Measurements from ENCODE around the gene STXBP2.

The STXBP2 gene

DNA sequence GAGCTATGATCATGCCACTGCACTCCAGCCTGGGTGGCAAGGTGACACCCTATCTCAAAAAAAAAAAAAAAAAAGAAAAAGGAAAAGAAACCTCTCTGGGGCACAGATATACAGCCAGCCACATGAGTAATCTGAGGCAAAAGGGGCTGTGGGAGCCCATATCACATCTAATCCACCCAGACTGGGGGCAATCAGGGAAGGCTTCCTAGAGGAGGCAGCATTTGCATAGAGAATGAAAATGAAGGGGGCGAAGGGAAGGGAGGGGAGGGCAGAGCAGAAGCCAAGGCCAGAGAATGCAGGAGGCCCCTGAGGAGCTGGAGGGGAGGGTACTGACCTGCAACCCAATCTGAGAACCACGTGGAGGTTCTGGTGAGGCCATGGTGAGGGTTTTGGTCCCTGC lies 13.2 kb downstream of the STXBP2 start:
- DNase-seq (ENCODE audit: low read depth) = no peak

DNA sequence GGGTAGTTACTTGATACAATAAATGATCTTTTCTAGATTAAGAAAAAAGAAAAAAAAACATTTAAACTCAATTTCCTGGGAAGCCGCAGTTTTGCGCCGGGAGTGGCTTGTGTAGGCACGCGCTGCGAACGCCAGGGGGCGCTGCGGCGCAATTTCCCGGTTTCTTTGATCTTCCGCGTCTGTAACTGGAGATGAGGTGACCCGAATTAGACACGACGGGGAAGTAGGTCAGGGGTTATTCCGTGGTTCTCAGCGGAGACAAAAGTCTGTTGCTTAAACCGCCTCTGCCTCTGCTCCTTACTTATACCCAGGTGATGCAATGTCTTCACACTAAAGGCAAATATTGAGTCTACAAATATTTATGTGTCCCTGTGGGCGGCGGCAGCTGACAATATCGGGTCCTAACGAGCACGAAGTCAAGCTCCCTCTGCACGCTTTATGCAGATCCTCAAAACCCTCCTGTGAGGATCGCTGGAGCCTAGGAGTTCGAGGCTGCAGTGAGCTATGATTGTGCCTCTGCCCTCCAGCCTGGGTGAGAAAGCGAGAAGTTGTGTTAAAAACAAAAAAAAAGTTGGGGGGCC lies 15.2 kb downstream of the STXBP2 start:
- DNase-seq (ENCODE audit: low read depth) = peak; percentile 80

DNA sequence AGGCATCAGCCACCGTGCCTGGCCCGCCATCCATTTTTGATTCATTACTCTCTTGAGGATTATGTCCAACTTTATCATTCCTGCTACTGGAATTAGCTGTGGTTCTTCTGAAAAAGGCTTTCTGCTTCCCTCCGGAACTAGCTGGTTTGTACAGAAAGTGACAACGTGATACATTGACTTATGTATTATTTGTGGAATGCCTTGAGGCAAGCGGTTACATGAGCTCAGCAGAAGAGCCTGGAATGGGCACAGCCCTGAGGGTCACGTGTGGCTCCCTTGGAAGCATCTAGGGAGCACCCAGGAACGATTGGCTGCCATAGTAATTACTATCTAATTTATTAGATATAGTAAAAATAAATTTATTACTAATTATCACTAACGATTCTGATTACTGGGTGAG lies 17.5 kb downstream of the STXBP2 start:
- DNase-seq (ENCODE audit: low read depth) = no peak

DNA sequence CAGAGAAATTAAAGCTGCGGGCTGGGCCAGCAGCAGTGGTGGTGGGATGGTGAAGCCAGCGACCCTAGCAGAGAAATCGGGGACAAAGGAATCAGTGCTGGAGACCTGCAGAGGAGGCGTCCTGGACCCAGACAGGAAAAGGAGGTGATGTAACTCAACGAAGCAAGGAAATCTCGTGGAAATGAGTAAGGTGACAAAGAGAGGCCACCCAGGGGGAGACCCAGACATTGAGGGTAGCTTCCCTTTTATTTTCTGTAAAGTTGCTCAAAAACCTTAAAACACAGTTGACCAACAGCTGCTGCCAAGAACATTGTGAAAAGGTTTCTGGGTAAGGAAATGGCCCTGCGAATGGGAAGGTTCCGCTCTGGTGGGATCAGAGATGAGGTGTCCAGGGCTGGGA lies 18.7 kb downstream of the STXBP2 start:
- no peak for DNase-seq (ENCODE audit: low read depth)

DNA sequence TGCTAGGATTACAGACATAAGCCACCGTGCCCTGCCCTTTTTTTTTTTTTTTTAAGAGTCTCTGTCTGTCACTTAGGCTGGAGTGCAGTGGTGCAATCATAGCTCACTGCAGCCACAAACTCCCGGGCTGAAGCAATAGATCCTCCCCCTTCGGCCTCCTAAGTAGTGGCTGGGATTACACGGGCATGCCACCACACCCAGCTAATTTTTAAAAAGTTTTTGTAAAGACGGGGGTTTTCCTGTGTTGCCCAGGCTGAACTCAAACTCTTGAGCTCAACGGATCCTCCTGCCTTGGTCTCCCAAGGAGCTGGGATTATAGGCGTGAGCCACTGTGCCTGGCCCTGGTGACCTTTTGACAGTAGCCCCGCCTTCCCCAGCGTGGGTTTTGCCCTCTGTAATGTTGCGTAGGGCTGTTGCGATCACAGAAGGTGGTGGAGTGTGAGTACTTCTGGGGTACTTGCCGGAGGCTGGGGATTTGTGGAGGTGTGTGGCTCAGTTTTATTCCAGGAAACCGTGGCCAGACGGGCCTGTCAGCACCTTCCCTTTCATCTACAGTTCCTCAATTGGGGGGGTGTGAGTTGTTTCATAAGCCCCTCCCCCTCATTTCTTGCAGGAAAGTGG lies 20.3 kb downstream of the STXBP2 start:
- DNase-seq (ENCODE audit: low read depth) = no peak

DNA sequence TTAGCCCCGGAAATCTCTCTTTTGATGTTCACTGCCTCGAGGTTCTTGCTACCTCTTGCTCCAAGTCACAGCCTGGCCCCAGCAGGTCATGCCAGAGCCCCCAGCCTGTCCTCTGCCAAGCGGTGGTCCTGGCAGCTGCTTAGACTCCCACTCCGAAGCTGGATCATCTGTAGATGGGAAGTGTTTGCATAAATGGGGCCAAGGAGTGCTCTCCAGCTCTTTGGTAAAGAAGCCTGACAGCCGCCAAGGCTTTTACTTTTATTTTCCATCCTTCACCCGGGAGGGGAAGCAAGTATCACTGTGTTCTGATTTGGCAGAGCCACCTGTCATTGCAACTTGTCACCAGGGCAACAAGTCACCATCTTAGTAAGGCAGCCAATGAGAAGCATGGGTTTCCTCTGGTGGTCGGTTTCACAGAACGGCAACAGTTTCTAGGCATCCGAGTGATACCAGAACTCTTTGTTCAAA lies 21.3 kb downstream of the STXBP2 start:
- peak; percentile 30 for DNase-seq (ENCODE audit: low read depth)

DNA sequence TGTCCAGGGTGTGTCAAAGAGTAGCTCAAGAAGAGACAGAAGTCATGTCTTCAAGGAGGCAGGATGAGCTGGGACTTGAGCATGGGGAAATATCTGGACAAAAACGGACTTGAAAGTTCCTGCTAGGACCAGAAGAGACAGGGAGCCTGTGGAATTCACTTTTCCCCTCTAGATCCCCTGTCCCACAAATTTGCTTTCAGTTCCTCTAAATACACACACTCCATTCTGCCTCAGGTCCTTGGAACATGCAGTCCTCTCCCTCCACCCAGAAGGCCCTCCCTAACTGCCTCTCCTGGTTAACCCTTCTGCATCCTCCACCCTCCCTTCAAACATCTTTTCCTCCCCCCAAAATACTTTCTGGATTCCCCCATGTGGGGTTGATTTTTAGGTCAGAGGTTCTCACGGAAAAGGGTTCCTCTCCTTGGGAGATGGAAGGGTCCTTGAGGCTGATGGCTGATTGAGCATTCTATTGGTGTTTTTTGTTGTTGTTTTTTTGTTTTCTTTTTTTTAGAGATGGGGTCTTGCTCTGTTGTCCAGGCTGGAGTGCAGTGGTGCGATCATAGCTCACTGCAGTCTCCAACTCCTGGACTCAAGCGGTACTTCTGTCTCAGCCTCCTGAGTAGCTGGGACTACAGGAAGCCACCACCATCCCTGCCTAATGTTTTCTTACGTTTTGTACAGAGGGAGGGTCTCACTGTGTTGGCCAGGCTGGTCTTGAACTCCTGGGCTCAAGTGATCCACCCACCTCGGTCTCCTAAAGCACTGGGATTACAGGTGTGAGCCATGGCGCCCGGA lies 25.0 kb downstream of the STXBP2 start:
- no peak for DNase-seq (ENCODE audit: low read depth)

DNA sequence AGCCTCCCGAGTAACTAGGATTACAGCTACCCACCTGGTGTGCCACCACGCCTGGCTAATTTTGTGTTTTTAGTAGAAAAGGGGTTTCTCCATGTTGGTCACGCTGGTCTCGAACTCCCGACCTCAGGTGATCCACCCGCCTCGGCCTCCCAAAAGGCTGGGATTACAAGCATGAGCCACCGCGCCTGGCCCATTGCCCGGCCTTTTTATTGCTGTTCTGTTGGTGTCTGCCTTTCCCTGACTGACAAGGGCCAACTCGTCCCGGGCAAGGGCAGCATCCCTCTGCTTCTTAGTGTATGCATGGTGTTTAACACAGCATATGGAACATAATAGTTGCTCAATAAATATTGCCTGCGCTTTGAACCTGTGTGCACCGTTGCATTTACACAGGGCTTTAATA lies 25.7 kb downstream of the STXBP2 start:
- no peak for DNase-seq (ENCODE audit: low read depth)

DNA sequence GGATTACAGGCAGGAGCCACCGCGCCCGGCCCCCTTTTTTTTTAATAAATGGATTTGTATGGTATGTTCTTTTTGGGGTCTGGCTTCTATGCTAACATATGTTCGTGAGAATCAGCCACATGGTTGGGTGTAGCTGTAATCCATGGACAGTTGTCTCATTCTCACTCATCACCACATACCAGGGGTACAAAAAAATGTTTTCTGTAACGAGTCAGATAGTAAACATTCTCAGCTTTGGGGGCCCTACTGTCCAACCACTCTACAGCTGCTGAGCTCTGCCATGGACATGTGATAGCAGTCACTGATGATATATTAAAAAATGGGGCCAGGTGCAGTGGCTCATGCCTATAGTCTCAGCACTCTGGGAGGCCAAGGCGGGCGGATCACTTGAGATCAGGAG lies 26.8 kb downstream of the STXBP2 start:
- no peak for DNase-seq (ENCODE audit: low read depth)

DNA sequence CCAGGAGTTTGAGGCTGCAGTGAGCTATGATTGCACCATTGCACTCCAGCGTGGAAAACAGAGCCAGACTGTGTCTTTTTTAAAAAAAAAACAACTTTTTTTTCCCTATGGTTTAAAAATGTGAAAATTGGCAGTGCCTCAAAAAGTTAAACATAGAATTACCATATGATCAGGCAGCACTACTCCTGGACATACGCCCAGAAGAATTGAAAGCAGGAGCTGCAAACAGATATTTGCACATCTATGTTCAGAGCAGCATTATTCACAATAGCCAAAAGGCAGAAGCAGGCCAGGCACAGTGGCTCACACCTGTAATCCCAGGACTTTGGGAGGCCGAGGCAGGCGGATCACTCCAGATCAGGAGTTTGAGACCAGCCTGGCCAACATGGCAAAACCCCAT lies 28.2 kb downstream of the STXBP2 start:
- DNase-seq (ENCODE audit: low read depth) = no peak

DNA sequence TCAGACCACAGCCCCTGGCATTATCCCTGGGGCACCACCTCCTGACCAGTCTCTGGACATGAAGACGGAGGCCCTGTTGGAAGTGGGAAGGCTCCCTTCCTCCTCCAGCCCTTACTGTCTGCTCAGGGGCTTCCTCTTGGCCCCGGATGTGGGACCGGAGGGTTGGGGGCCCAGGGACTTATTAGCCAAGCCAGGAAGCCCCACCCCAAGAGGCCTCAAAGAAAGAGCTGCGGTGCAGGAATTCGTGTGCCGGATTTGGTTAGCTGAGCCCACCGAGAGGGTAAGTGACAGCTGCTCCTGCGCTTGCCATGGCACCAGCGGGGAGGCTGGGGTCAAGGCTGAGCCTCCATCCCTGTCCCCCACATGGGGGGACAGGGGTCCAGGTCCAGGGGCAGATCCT lies 31.9 kb downstream of the STXBP2 start, which contains the start of gene RETN:
Gene RETN, plus strand, starts transcription at position 208 of the 400 bp plus-strand sequence. CDS start 278 bp downstream, outside the sequence.
- no peak for DNase-seq (ENCODE audit: low read depth)

DNA sequence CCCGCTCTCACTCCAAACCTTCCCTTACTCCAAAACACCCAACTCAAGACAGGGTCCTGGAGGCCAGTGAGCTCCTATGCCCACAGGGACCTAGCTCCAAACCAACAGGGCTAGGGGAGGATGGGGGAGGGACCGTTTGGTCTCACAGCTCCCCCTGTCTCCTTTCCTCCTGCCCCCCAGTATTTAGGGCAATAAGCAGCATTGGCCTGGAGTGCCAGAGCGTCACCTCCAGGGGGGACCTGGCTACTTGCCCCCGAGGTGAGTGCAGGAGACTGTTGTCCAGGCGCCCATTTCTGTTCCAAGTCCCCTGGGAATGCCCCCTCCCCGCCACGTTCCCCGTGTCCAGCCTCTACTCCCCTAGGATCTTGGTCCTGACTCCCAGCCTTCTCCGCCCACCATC lies 32.7 kb downstream of the STXBP2 start:
- no peak for DNase-seq (ENCODE audit: low read depth)

DNA sequence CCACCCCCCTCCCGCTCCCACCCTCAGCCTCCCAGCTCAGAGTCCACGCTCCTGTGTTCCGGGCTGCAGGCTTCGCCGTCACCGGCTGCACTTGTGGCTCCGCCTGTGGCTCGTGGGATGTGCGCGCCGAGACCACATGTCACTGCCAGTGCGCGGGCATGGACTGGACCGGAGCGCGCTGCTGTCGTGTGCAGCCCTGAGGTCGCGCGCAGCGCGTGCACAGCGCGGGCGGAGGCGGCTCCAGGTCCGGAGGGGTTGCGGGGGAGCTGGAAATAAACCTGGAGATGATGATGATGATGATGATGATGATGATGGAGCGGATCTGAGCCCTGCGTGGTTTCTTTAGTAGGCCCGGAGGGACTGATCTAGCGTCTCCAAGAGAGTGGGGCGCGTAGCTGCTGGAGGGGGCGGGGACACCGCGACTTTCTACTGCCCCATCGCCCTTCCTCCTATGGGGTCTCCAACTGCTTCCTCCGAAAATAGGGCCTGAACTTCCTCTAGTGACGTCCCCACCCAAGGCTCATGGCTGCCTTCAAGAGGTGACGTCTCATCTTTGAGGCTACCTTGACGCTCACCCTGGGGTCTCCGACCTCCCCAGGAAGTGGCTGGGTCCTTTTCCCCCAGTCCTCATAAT lies 33.4 kb downstream of the STXBP2 start:
- DNase-seq (ENCODE audit: low read depth) = no peak

DNA sequence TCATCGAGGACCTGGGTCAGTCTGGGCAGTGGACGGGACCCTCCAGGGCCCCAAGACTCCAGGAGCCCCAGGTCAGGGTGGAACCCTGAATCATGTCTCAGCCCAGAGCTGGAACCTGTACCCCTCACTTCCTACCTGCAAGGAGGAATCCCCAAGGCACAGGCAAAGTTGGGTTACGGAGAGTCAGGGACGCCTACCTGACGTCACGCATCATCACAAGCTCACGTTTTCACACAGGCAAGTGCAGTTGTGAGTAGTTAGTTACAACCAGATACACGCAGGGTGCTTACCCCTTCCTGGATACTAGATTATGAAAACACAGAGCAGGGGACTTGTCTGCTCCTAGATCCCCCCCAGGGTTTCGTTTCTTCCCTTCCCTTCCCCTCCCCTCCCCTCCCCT lies 33.9 kb downstream of the STXBP2 start:
- DNase-seq (ENCODE audit: low read depth) = no peak

DNA sequence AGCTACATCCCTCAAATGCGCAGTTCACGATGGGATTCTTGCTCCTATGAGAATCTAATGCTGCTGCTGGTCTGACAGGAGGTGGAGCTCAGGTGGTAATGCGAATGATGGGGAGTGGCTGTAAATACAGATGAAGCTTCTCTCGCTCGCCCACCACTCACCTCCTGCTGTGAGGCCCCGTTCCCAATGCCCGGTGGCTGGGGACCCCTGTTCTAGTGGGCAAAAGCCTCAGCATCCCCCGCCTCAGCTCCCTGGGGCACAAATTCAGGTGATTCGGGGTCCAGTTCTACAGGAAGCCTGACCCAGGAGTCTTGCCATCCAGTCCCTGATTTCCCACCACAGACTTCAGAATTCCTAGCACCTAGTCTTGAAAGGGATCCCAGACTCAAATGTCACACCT lies 35.6 kb downstream of the STXBP2 start:
- no peak for DNase-seq (ENCODE audit: low read depth)

DNA sequence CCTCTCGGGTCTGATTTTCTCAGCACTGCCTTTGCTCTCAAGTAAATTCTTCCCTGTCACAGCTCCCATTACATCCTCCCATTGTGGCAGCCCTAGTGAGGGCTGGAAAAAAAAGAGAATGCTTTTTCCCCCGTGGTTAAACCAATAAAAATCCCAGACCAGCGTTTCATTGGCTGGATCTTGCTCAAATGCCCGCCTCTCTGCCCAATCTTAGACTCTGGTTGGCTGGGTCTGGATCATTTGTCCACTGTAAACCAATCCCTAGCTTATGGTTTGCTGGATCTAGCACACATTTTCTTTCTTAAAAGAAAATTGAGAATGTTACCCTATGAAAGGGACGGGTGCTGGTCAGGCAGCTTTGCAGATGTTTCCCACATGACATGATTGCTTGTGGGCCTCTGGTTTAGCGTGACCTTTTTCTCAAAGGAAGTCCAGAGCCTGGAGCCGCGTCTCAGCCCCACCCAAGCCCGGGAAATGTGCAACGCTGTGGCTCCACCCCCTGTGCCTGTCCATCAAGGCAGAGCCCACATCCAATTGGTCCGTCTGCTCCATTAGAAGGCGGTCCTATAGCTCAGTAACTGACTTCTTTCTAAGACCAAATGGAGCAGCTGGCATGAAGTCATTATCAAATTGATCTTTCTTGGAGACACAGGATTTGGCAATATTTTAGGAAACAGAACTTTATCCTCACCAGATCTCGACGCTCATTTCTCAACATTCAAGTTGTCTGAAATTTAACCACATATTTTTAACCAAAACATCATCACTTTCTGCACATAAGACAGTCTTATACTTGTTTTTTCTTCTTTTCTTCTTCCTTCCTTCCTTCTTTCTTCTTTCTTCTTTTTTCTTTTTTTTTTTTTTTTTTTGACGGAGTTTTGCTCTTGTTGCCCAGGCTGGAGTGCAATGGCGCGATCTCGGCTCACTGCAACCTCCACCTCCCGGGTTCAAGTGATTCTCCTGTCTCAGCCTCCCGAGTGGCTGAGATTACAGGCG lies 37.4 kb downstream of the STXBP2 start:
- DNase-seq (ENCODE audit: low read depth) = no peak

DNA sequence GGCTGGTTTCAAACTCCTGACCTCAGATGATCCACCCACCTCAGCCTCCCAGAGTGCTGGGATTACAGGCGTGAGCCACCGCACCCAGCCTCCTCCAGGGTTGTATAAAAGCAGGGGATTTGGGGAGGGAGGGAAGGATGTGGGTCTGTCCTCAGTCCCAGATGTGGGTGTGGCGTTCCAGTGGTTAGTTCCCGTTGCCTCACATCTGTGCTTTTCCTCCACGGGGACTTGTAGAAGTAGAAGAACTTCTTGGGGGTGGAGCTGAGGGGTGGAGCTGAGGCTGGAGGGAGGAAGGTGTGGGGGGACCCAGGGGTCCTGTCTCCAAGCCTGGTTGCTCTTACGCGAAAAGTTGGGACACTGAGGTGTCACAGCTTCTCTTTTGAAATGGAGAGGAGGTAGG lies 39.5 kb downstream of the STXBP2 start:
- DNase-seq (ENCODE audit: low read depth) = no peak

DNA sequence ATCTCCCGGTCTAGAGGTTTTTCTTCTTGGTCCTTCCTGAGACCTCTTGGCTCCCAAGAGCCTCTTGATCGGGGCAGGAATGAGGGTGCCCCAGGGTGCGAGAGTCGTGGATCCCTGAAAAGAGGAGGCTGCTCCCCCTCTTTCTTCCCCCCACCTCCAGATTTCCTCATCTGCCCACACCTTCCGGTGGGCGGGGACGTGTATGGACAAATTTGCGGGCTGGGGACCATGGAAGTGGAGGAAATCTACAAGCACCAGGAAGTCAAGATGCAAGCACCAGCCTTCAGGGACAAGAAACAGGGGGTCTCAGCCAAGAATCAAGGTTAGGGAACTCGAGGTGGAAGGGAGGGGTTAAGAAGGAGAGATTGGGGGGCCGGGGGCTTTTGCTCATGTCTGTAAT lies 39.9 kb downstream of the STXBP2 start, which contains the start of gene MCEMP1:
Gene MCEMP1, plus strand, starts transcription at position 237 of the 400 bp plus-strand sequence. Its CDS starts 31 bp downstream, at position 268.
- DNase-seq (ENCODE audit: low read depth) = no peak

DNA sequence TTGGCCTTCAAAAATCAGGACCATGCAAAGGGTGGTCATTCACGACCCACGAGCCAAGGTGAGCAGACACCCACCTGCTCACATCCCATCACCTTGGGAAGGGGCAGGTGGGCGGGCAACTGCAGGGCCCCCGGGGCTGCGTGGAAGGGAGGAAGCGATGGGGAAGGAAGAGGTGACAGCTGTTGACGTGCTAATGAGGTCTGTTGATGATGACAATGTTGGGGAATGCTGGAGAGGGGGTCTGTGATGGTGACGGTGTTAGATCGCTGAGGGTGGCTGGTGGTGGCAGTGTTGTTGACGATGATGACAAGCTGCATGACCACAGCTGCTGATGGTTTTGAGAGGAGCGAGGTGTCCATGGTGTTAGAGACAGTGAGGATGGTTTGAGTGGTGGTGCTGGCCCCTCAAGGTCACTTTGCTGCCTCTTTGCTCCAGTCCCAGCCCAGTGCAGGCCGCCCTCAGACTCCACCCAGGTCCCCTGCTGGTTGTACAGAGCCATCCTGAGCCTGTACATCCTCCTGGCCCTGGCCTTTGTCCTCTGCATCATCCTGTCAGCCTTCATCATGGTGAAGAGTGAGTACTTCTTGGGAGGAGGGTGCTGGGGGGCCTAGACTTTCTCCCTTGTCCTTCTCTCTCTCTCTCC lies 40.9 kb downstream of the STXBP2 start:
- no peak for DNase-seq (ENCODE audit: low read depth)

DNA sequence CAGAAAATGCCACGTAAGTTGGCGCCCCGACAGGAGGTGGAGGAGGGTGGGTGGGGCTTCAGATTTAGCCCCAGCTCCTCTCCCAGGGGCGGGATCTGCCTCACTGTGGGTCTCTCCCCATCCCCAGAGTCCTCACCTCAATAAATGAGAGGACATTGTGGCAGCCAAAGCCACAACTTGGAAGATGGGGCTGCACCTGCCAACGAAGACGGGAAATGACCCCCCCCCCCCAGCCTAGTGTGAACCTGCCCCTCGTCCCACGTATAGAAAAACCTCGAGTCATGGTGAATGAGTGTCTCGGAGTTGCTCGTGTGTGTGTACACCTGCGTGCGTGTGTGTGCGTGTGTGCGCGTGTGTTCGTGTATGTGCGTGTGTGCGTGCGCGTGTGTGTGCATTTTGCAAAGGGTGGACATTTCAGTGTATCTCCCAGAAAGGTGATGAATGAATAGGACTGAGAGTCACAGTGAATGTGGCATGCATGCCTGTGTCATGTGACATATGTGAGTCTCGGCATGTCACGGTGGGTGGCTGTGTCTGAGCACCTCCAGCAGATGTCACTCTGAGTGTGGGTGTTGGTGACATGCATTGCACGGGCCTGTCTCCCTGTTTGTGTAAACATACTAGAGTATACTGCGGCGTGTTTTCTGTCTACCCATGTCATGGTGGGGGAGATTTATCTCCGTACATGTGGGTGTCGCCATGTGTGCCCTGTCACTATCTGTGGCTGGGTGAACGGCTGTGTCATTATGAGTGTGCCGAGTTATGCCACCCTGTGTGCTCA lies 42.3 kb downstream of the STXBP2 start:
- DNase-seq (ENCODE audit: low read depth) = peak; percentile 73
